GM23338 (cell line): Measurements from ENCODE around the gene UGT2A1. TPM values are rescaled to one million over a fixed set of nuclear protein-coding genes. Genes with fewer than 3 reads are reported as not detected.

Experiments used
- ATAC-seq: fragments of 200-7000 bp; cut with Tn5 transposase; 3 replicates; pipeline ENCODE4 v1.9.1; 2020
- DNase-seq: peaks from one replicate; pipeline ENCODE4 v3.0.0-alpha.2; 2015; ENCODE audit warnings: low spot score
- H2AFZ ChIP-seq: fragments of 200-600 bp; sonication (generic); 2 replicates; pipeline ENCODE4 v1.8.0; 2016; ENCODE audit warnings: antibody characterized with exemption, mild to moderate bottlenecking, moderate library complexity
- H3F3A ChIP-seq: fragments of 200-600 bp; sonication (generic); replicated peaks from 2 replicates; pipeline ENCODE4 v1.8.0; 2017; ENCODE audit warnings: antibody characterized with exemption, mixed run types, low read depth
- H3K27ac ChIP-seq: fragments of 200-600 bp; sonication (generic); 2 replicates; pipeline ENCODE4 v1.6.1; 2016; ENCODE audit warnings: low read depth
- H3K27me3 ChIP-seq: fragments of 200-600 bp; sonication (generic); 2 replicates; pipeline ENCODE4 v1.8.0; 2016; ENCODE audit warnings: mild to moderate bottlenecking, mixed run types, moderate library complexity; ENCODE audit not compliant: insufficient read depth
- H3K36me3 ChIP-seq: fragments of 200-600 bp; sonication (generic); 2 replicates; pipeline ENCODE4 v1.8.0; 2016; ENCODE audit warnings: mild to moderate bottlenecking; ENCODE audit not compliant: insufficient read depth
- H3K4me1 ChIP-seq: fragments of 200-600 bp; sonication (generic); 2 replicates; pipeline ENCODE4 v1.8.0; 2016; ENCODE audit warnings: mild to moderate bottlenecking, moderate library complexity; ENCODE audit not compliant: insufficient read depth
- H3K4me2 ChIP-seq: fragments of 200-600 bp; sonication (generic); 2 replicates; pipeline ENCODE4 v1.7.1; 2017; ENCODE audit warnings: mixed run types
- H3K4me3 ChIP-seq: fragments of 200-600 bp; sonication (generic); 2 replicates; pipeline ENCODE4 v1.6.1; 2016; ENCODE audit warnings: mixed run types
- H3K79me2 ChIP-seq: fragments of 200-600 bp; sonication (generic); replicated peaks from 2 replicates; pipeline ENCODE4 v1.8.0; 2017; ENCODE audit warnings: mild to moderate bottlenecking; ENCODE audit not compliant: insufficient read depth
- H3K9me2 ChIP-seq: fragments of 200-600 bp; sonication (generic); 2 replicates; pipeline ENCODE4 v1.8.0; 2017; ENCODE audit not compliant: insufficient read depth
- H4K20me1 ChIP-seq: fragments of 200-600 bp; sonication (generic); replicated peaks from 2 replicates; pipeline ENCODE4 v1.8.0; 2017; ENCODE audit warnings: mild to moderate bottlenecking; ENCODE audit not compliant: insufficient read depth
- H3K27ac Mint-ChIP-seq: 2 replicates; pipeline ENCODE4 v1.8.0; 2020; ENCODE audit warnings: inconsistent platforms, mild to moderate bottlenecking, moderate library complexity, mixed read lengths
- H3K27me3 Mint-ChIP-seq: 3 replicates; pipeline ENCODE4 v1.8.0; 2022; ENCODE audit warnings: low read depth, mild to moderate bottlenecking, moderate library complexity, mixed read lengths, inconsistent platforms; ENCODE audit not compliant: insufficient read depth, poor library complexity
- H3K36me3 Mint-ChIP-seq: 3 replicates; pipeline ENCODE4 v1.8.0; 2021; ENCODE audit warnings: low read depth, mild to moderate bottlenecking, inconsistent platforms, moderate library complexity, mixed read lengths
- H3K4me1 Mint-ChIP-seq: 3 replicates; pipeline ENCODE4 v1.8.0; 2020; ENCODE audit warnings: mild to moderate bottlenecking, inconsistent platforms, mixed read lengths
- H3K4me3 Mint-ChIP-seq: 3 replicates; pipeline ENCODE4 v1.8.0; 2021; ENCODE audit warnings: moderate library complexity, mild to moderate bottlenecking, inconsistent platforms, mixed read lengths
- H3K9me3 Mint-ChIP-seq: 3 replicates; pipeline ENCODE4 v1.8.0; 2020; ENCODE audit warnings: moderate library complexity, mild to moderate bottlenecking, inconsistent platforms, mixed read lengths
- CREB1 ChIP-seq: fragments of 250-450 bp; sonication (Bioruptor Pico); IDR thresholded peaks from 2 replicates; pipeline ENCODE4 v1.5.0; 2020; ENCODE audit warnings: low read depth, mild to moderate bottlenecking, moderate library complexity
- CTCF ChIP-seq, 2 experiments: fragments of 200-600 bp in 1 of 2; sonication (generic) in 1 of 2; conservative IDR thresholded peaks; 2 replicates each; pipeline versions ENCODE4 v1.5.1 to v1.6.1; 2016 to 2017; ENCODE audit warnings: antibody characterized with exemption in 2 of 2, low read depth in 2 of 2, mild to moderate bottlenecking in 2 of 2, moderate library complexity in 1 of 2
- EZH2 ChIP-seq: fragments of 200-600 bp; sonication (generic); IDR thresholded peaks from one replicate; pipeline ENCODE4 v1.8.0; 2017; ENCODE audit warnings: antibody characterized with exemption, mild to moderate bottlenecking, low read depth; ENCODE audit not compliant: unreplicated experiment
- EZH2phosphoT487 ChIP-seq: fragments of 200-600 bp; sonication (generic); IDR thresholded peaks from one replicate; pipeline ENCODE4 v1.8.1; 2018; ENCODE audit warnings: antibody characterized with exemption; ENCODE audit not compliant: unreplicated experiment
- JUNB ChIP-seq: IDR thresholded peaks from one replicate; pipeline ENCODE4 v1.6.1; 2016; ENCODE audit warnings: antibody characterized with exemption; ENCODE audit not compliant: unreplicated experiment
- NANOG ChIP-seq: IDR thresholded peaks from 2 replicates; pipeline ENCODE4 v1.6.1; 2016; ENCODE audit warnings: antibody characterized with exemption, borderline replicate concordance
- POLR2AphosphoS5 ChIP-seq: IDR thresholded peaks from 2 replicates; pipeline ENCODE4 v1.6.1; 2016; ENCODE audit warnings: antibody characterized with exemption, low read depth
- STAT1 ChIP-seq: IDR thresholded peaks from one replicate; pipeline ENCODE4 v1.6.1; 2016; ENCODE audit warnings: antibody characterized with exemption; ENCODE audit not compliant: unreplicated experiment
- ZNF114 ChIP-seq: fragments of 250-450 bp; sonication (Bioruptor Pico); IDR thresholded peaks from 2 replicates; pipeline ENCODE4 v1.5.0; 2020; ENCODE audit warnings: mild to moderate bottlenecking, moderate library complexity
- ZNF331 ChIP-seq: fragments of 250-450 bp; sonication (Bioruptor Pico); IDR thresholded peaks from 2 replicates; pipeline ENCODE4 v1.5.0; 2020; ENCODE audit warnings: low read depth, mild to moderate bottlenecking, moderate library complexity
- polyA plus RNA-seq: library from polyadenylated mRNA; unstranded; fragments of >200 nt; fragmentation: Nextera tagmentation; extraction: Ambion mirVana; gene quantifications from 2 replicates; pipeline ENCODE4 v1.2.1, GENCODE V29; 2016
- total RNA-seq: library from RNA; depleted of rRNA; stranded (reverse); fragments of >200 nt; shearing (Covaris generic); gene quantifications from 2 replicates; pipeline ENCODE4 v1.2.3, GENCODE V29; 2014
- TF ChIP-seq, protein P1 (sequence below): fragments of 250-450 bp; sonication (Bioruptor Pico); IDR thresholded peaks from 2 replicates; pipeline ENCODE4 v1.5.0; 2020; ENCODE audit warnings: mild to moderate bottlenecking, moderate library complexity
- TF ChIP-seq, protein P2 (sequence below): IDR thresholded peaks from one replicate; pipeline ENCODE4 v1.6.1; 2018; ENCODE audit warnings: antibody characterized with exemption; ENCODE audit not compliant: unreplicated experiment
- TF ChIP-seq, protein P3 (sequence below): IDR thresholded peaks from 2 replicates; pipeline ENCODE4 v1.6.1; 2016; ENCODE audit warnings: antibody characterized with exemption

Gene UGT2A1
- total and polyA plus RNA-seq, 2 experiments from 2014 or later = not detected

GRCh38 chr4:69701696-69702095 is 48.6 kb upstream of the UGT2A1 start:
- H3K36me3 Mint-ChIP-seq = no peaks in the 10 kb centered on the region
- Histone ChIP-seq H3K27me3 (no peaks in the 10 kb centered on the region), H3K27ac (no peak overlapping the region), H3K79me2 (no peaks in the 10 kb centered on the region), H4K20me1 (no peaks in the 10 kb centered on the region), H3K4me1 (no peaks in the 10 kb centered on the region), H2AFZ (no peak overlapping the region), H3K4me3 (no peak overlapping the region), H3K4me2 (no peak overlapping the region), H3F3A (no peaks in the 10 kb centered on the region), H3K9me2 (peaks cover 5% of the 10 kb centered on the region; the same call in 1 of the 2 replicates), H3K36me3 (no peaks in the 10 kb centered on the region)
- H3K4me3 Mint-ChIP-seq = no peak overlapping the region
- H3K27ac Mint-ChIP-seq = no peak overlapping the region
- ATAC-seq = no peak
- no peak for DNase-seq
- H3K9me3 Mint-ChIP-seq = no peaks in the 10 kb centered on the region
- TF ChIP-seq CREB1 (CRISPR knock-in tag) = no peak
- TF ChIP-seq EZH2 = no peak
- TF ChIP-seq EZH2phosphoT487 = no peak
- no peak for TF ChIP-seq STAT1
- TF ChIP-seq JUNB = no peak
- TF ChIP-seq POLR2AphosphoS5 = no peak
- TF ChIP-seq, protein P1, sequence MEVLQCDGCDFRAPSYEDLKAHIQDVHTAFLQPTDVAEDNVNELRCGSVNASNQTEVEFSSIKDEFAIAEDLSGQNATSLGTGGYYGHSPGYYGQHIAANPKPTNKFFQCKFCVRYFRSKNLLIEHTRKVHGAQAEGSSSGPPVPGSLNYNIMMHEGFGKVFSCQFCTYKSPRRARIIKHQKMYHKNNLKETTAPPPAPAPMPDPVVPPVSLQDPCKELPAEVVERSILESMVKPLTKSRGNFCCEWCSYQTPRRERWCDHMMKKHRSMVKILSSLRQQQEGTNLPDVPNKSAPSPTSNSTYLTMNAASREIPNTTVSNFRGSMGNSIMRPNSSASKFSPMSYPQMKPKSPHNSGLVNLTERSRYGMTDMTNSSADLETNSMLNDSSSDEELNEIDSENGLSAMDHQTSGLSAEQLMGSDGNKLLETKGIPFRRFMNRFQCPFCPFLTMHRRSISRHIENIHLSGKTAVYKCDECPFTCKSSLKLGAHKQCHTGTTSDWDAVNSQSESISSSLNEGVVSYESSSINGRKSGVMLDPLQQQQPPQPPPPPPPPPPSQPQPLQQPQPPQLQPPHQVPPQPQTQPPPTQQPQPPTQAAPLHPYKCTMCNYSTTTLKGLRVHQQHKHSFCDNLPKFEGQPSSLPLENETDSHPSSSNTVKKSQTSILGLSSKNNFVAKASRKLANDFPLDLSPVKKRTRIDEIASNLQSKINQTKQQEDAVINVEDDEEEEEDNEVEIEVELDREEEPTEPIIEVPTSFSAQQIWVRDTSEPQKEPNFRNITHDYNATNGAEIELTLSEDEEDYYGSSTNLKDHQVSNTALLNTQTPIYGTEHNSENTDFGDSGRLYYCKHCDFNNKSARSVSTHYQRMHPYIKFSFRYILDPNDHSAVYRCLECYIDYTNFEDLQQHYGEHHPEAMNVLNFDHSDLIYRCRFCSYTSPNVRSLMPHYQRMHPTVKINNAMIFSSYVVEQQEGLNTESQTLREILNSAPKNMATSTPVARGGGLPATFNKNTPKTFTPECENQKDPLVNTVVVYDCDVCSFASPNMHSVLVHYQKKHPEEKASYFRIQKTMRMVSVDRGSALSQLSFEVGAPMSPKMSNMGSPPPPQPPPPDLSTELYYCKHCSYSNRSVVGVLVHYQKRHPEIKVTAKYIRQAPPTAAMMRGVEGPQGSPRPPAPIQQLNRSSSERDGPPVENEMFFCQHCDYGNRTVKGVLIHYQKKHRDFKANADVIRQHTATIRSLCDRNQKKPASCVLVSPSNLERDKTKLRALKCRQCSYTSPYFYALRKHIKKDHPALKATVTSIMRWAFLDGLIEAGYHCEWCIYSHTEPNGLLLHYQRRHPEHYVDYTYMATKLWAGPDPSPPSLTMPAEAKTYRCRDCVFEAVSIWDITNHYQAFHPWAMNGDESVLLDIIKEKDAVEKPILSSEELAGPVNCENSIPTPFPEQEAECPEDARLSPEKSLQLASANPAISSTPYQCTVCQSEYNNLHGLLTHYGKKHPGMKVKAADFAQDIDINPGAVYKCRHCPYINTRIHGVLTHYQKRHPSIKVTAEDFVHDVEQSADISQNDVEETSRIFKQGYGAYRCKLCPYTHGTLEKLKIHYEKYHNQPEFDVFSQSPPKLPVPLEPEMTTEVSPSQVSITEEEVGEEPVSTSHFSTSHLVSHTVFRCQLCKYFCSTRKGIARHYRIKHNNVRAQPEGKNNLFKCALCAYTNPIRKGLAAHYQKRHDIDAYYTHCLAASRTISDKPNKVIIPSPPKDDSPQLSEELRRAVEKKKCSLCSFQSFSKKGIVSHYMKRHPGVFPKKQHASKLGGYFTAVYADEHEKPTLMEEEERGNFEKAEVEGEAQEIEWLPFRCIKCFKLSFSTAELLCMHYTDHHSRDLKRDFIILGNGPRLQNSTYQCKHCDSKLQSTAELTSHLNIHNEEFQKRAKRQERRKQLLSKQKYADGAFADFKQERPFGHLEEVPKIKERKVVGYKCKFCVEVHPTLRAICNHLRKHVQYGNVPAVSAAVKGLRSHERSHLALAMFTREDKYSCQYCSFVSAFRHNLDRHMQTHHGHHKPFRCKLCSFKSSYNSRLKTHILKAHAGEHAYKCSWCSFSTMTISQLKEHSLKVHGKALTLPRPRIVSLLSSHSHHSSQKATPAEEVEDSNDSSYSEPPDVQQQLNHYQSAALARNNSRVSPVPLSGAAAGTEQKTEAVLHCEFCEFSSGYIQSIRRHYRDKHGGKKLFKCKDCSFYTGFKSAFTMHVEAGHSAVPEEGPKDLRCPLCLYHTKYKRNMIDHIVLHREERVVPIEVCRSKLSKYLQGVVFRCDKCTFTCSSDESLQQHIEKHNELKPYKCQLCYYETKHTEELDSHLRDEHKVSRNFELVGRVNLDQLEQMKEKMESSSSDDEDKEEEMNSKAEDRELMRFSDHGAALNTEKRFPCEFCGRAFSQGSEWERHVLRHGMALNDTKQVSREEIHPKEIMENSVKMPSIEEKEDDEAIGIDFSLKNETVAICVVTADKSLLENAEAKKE = no peak
- TF ChIP-seq, protein P2, sequence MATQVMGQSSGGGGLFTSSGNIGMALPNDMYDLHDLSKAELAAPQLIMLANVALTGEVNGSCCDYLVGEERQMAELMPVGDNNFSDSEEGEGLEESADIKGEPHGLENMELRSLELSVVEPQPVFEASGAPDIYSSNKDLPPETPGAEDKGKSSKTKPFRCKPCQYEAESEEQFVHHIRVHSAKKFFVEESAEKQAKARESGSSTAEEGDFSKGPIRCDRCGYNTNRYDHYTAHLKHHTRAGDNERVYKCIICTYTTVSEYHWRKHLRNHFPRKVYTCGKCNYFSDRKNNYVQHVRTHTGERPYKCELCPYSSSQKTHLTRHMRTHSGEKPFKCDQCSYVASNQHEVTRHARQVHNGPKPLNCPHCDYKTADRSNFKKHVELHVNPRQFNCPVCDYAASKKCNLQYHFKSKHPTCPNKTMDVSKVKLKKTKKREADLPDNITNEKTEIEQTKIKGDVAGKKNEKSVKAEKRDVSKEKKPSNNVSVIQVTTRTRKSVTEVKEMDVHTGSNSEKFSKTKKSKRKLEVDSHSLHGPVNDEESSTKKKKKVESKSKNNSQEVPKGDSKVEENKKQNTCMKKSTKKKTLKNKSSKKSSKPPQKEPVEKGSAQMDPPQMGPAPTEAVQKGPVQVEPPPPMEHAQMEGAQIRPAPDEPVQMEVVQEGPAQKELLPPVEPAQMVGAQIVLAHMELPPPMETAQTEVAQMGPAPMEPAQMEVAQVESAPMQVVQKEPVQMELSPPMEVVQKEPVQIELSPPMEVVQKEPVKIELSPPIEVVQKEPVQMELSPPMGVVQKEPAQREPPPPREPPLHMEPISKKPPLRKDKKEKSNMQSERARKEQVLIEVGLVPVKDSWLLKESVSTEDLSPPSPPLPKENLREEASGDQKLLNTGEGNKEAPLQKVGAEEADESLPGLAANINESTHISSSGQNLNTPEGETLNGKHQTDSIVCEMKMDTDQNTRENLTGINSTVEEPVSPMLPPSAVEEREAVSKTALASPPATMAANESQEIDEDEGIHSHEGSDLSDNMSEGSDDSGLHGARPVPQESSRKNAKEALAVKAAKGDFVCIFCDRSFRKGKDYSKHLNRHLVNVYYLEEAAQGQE = no peak
- no peak for TF ChIP-seq NANOG
- TF ChIP-seq CTCF (conservative IDR thresholded peaks at IDR 0.05; ENCODE audit: low read depth in 2 of 2) = no peak
- TF ChIP-seq, protein P3, sequence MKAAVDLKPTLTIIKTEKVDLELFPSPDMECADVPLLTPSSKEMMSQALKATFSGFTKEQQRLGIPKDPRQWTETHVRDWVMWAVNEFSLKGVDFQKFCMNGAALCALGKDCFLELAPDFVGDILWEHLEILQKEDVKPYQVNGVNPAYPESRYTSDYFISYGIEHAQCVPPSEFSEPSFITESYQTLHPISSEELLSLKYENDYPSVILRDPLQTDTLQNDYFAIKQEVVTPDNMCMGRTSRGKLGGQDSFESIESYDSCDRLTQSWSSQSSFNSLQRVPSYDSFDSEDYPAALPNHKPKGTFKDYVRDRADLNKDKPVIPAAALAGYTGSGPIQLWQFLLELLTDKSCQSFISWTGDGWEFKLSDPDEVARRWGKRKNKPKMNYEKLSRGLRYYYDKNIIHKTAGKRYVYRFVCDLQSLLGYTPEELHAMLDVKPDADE = no peak
- TF ChIP-seq ZNF114 (CRISPR knock-in tag) = no peak
- TF ChIP-seq ZNF331 = no peak
- H3K4me1 Mint-ChIP-seq = no peaks in the 10 kb centered on the region
- H3K27me3 Mint-ChIP-seq = no peaks in the 10 kb centered on the region
